Nucleus accumbens (tissue), 56 donors: ENCODE measurements around the gene KCNJ4.
"Not testable (repeated sequence)": the region's sequence is repeated elsewhere in the genome, so short reads cannot be mapped to it uniquely, and the experiment has no call there.

Experiments used
- DNase-seq, 56 donors: peaks; one replicate each; lab custom pipeline; 2025; lab: John Stamatoyannopoulos, UW

The KCNJ4 gene

DNA sequence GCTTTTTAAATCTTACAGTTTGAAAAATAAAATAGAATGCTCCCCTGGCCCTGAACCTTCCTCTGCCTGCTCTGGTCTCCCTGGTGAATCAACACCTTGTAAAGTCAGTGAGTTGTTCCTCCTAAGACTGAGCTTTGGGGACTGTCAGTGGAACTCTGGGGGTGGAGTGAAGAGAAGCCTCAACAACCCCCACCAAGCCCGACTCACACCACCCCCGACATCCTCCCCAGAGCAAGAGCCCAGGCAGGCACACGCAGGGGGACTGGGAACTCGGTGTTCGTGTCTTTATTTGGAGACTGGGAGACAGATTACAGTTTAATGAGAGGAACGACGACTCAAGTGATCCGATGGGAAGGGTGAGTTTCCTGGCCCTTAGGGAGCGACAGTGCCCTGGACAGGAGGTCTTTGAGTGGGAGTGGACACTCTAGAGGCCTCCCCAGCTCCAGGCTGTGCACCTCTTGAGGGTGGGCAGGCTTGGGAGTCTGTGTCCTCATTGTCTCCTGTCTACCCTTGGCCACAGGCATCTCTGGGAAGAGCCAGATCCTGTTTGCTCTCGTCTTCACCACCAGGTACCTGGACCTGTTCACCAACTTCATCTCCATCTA, 19.1 kb upstream of the KCNJ4 start:
- peak in 9 of 56 donors; percentile 25 to 56 (median 30) for DNase-seq

GRCh38 chr22:38471237-38471636, 16.2 kb upstream of the KCNJ4 start:
- DNase-seq: no peak

DNA sequence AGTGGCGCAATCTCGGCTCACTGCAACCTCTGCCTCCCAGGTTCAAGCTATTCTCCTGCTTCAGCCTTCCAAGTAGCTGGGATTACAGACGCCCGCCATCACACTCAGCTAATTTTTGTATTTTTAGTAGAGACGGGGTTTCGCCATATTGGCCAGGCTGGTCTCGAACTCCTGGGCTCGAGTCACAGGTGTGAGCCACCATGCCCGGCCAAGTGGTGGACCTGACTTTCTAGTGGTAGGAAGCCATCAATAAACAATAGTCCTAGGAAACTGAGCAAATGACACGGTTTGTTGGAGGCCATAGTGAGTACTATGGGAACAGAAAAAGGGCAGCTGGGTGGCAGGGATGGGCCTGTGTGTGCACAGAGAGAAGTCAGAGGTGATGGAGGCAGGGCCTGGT, 15.2 kb upstream of the KCNJ4 start:
- DNase-seq: not testable (repeated sequence)

GRCh38 chr22:38469306-38469781, 14.3 kb upstream of the KCNJ4 start:
- DNase-seq: no peak

- DNase-seq: no peak
These were observed 13.7 kb upstream of the KCNJ4 start for GRCh38 chr22:38468443-38469305.

GRCh38 chr22:38467904-38468442, 13.0 kb upstream of the KCNJ4 start, which contains the start of gene KDELR3:
TSS of gene KDELR3 (plus strand) at chr22:38468096. CDS start at chr22:38468234, 138 bp downstream.
- peak in 2 of 56 donors; percentile 23 to 44 for DNase-seq

GRCh38 chr22:38467438-38467903, 12.5 kb upstream of the KCNJ4 start:
- DNase-seq: no peak

DNA sequence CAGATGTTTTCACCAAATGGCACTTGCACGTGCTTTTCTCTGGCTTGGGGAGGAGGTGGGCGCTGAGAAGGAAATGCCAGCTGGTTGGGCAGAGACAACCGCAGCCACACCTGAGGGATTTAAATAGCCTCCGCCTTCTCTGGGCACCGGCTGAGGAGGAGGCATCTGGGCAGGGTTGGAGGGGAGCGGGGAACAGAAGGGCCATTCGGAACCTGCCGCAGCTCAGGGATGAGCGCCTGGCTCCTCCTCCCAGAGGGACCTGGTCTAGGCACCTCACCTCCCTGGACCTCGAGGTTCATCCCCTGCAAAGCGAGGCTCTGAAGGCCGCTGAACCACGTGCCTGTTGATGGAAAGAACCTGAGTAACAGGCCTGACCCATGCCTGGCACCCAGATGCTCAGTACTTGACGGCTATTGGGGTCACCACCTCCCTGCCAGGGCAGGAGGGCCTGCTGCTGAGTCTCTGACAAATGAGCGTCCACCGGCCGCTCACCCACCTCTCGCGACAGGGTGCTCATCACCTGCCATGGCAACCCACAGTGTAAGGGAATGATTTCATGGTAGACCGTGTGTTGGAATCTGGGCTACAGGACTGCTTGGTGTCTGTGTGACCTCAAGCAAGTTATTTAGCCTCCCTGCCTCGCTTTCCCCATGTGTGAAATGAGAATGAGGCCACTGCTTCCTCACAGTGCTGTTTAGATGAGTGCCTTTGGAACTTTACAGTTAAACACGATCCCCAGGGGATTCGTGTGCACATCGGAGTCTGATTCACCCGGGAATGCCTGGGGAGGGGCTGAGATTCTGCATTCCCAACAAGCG, 10.9 kb upstream of the KCNJ4 start:
- no peak for DNase-seq

DNA sequence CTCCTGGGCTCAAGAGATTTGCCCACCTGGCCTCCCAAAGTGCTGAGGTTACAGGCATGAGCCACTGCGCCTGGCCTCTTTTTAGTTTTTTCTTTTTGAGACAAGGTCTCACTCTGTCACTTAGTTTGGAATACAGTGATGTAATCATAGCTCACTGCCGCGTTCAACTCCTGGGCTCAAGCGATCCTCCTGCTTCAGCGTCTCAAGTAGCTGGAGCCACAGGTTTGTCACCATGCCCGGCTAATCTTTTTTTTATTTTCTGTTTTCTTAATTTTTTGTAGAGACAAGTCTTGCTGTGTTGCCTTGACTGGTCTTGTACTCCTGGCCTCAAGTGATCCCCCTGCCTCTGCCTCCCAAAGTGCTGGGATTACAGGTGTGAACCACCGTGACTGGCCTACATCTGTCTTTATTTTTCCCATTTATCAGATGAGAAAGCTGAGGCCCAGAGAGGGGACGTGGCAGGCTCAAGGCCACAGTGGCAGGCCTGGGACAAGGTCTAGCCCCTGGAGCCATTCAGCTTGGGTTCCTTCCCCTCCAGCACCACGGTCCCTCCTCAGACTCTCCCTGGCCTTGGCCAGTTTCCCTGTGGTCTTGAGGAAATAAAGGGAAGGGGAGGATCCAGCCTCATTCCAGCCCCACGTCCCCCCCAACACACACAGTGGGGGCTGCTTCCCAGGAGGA, 10.1 kb upstream of the KCNJ4 start:
- DNase-seq: no peak

DNA sequence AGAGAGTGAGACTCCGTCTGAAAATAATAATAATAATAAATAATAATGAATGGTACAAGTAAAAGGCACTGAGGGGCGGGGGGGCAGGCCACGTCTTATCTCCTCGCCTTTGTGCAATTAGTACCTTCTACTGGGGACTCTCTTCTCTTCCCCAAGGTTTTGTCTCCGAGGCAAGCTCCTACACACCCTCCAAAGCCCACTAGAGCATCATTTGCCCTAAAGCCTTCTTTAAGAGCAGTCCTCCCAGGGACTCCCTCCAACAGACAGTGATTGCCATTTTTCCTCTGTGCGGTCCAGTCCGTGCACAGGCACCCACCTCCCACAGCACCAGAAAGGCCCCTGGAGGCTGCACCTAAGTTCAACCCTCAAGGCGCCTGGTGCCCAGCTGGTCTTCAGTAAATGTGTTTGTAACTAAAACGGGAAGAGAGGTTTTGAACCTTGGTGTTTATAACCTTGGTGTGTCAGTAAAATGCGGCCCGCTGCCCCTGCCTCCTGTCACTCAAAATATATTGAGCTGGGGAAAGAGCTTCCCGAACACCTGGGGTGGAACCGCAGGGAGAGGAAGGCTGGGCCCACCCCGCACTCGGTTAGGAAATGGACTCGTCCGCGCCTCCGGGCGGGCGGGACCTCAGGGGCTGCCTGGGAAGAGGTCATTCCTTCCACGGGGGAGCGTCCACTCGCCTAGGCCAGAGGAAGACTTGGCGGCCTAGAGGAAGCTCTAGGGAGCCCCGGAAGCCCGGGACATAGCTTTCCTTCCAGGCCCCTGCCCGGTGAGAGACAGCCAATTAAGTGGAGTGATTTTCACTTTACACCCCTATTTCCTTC, 8.2 kb upstream of the KCNJ4 start:
- DNase-seq: no peak

GRCh38 chr22:38461414-38462081, 6.5 kb upstream of the KCNJ4 start:
- peak in 54 of 56 donors; percentile 12 to 85 (median 64) for DNase-seq

DNA sequence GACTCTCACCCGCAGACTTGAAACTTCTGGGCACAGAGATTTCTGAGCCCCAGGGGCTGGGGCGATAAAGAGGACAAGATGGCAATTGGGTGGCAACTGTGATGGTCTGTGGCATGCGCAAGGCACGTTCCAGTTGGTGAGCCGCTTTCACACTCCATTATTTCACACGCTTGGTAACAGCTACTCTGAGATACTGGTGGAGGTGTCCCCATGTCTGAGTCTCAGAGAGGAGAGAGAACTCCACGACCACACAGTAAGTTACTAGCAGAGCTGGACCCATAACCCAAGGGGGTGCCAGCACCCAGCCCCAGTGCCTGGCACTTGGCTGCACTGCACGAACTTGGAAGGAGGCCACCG, 6.0 kb upstream of the KCNJ4 start:
- no peak for DNase-seq

DNA sequence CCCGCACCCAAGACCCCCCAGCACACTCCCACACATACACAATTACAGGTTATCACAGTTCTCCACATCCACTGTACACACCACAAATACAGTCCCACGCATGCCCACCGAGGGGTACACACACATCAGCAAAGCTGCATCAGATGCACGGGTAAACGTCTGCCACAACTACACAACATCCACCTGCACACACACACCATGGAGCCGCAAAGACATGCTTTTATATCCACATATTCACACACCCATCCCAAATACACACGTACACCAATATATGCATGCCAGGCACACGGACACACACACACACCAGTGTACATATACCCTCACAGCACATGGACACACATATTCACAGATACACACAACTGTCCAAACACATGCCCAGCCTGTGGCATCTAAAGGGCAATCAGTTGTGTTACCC, 5.4 kb upstream of the KCNJ4 start:
- DNase-seq: no peak

DNA sequence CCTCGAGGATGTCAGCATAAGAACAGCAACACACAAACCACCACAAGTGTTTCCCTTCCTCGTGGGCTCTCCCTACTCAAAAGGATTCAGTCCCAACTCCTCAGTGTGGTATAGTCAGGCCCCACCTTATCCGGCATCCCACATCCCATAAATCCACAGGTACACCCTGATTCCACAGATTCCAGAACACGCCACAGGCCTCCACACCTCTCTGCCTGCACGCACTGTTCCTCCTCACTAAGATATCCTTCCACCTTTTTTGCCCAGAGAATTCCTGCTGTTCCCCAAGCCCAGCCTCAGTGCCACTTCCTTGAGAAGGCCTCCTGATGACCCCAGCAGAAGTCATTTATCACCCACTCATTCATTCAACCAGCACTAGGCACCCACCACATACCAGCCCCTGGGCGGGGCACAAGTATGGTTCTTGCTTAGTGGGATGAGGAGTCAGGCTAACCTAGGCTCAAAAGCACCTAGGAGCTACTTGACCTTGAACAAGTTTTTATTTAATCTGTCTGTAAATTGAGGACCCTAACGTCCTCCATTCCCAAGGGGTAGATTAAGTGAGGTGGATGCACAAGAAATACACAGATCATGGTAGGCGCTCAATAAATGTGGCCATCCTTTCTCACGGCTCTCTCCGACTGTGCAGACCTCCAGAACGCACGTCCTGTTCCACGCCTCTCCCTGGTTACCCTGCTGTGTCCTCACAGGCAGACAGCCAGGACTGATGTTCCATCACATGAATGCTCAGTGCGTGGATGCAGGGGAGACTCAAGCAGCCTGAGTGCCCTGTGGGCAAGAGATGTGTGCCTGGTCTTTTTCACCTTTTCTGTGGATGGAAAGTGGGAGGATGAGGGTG, 2.1 kb upstream of the KCNJ4 start:
- no peak for DNase-seq

DNA sequence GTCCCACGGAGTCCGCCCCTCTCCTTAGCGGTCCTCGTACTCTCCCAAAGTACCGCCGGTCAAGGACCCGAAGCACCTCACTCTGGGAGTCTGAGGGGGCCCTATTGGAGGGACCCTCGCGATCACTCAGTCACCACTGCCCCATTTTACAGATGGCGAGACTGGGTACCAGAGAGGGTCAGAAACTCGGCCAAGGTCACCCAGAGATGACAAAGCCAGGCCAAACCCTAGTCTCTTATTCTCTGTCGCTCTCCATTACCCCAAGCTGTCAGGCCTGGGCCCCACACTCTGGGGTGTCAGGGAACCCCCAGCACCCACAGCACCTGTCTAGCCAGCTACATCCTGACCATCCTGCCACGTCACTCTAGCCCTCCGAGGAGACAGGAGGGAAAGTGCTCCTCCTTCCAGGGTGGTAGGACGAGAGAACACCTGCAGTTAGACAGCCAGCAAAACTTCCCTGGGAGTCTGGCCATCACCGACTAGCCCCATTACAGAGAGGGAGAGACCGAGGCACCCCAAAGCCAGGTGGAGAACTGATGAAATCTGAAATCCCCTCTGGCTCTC, 1.4 kb upstream of the KCNJ4 start:
- DNase-seq: no peak

GRCh38 chr22:38455530-38456271, 702 bp upstream of the KCNJ4 start:
- peak in 23 of 56 donors; percentile 9 to 65 (median 34) for DNase-seq
